Liver (tissue), 9 donors: ENCODE results near the gene ING1. TPM values are rescaled to one million over a fixed set of nuclear protein-coding genes. Genes with fewer than 3 reads are reported as not detected.

ENCODE experiments used
- DNase-seq: peaks from one replicate; pipeline ENCODE4 v3.0.0-alpha.2; 2017; ENCODE audit warnings: low spot score
- H3K27ac ChIP-seq, 2 donors: one replicate each; pipeline ENCODE4 v1.7.0; 2013; ENCODE audit warnings: inconsistent platforms in 2 of 2, low read length in 2 of 2, control low read depth in 1 of 2, low read depth in 1 of 2, mild to moderate bottlenecking in 1 of 2
- H3K27me3 ChIP-seq, 4 donors: one replicate each; pipeline versions ENCODE4 v1.6.1 to v1.7.0; 2013; ENCODE audit warnings: low read length in 3 of 4, inconsistent platforms in 1 of 4, mild to moderate bottlenecking in 1 of 4, moderate library complexity in 1 of 4; ENCODE audit not compliant: control insufficient read depth in 4 of 4, insufficient read depth in 4 of 4
- H3K36me3 ChIP-seq, 4 donors: one replicate each; pipeline versions ENCODE4 v1.6.1 to v1.7.0; 2013; ENCODE audit warnings: low read length in 3 of 4, mild to moderate bottlenecking in 3 of 4, low read depth in 1 of 4, moderate library complexity in 1 of 4; ENCODE audit not compliant: control insufficient read depth in 4 of 4, insufficient read depth in 3 of 4
- H3K4me1 ChIP-seq, 4 donors: one replicate each; pipeline versions ENCODE4 v1.6.1 to v1.7.0; 2013; ENCODE audit warnings: low read length in 3 of 4, mild to moderate bottlenecking in 3 of 4, moderate library complexity in 1 of 4; ENCODE audit not compliant: control insufficient read depth in 4 of 4, insufficient read depth in 4 of 4
- H3K4me3 ChIP-seq, 3 donors: one replicate each; pipeline versions ENCODE4 v1.6.1 to v1.7.0; 2013; ENCODE audit warnings: low read length in 3 of 3, control low read depth in 1 of 3, low read depth in 1 of 3, mild to moderate bottlenecking in 1 of 3
- H3K9ac ChIP-seq, 2 donors: one replicate each; pipeline ENCODE4 v1.7.0; 2013; ENCODE audit warnings: low read length in 2 of 2, mild to moderate bottlenecking in 2 of 2, moderate library complexity in 2 of 2, control low read depth in 1 of 2, low read depth in 1 of 2
- H3K9me3 ChIP-seq, 4 donors: one replicate each; pipeline versions ENCODE4 v1.6.1 to v1.7.0; 2013; ENCODE audit warnings: low read length in 3 of 4; ENCODE audit not compliant: control insufficient read depth in 4 of 4
- ATF3 ChIP-seq: IDR thresholded peaks from 2 replicates; pipeline ENCODE4 v1.6.1; 2016; ENCODE audit warnings: antibody characterized with exemption
- EGR1 ChIP-seq, 2 donors: IDR thresholded peaks; 2 replicates each; pipeline ENCODE4 v1.6.1; 2016 to 2018; ENCODE audit warnings: antibody characterized with exemption in 2 of 2, low read depth in 2 of 2
- FOXA1 ChIP-seq: IDR thresholded peaks from 2 replicates; pipeline ENCODE4 v1.6.1; 2016; ENCODE audit warnings: antibody characterized with exemption
- HNF4A ChIP-seq, 2 donors: conservative IDR thresholded peaks; 2 replicates each; pipeline ENCODE4 v1.6.1; 2016; ENCODE audit warnings: antibody characterized with exemption in 2 of 2, mild to moderate bottlenecking in 2 of 2
- HNF4G ChIP-seq: IDR thresholded peaks from 2 replicates; pipeline ENCODE4 v1.6.1; 2016; ENCODE audit warnings: antibody characterized with exemption
- JUND ChIP-seq, 2 donors: IDR thresholded peaks; 2 replicates each; pipeline ENCODE4 v1.6.1; 2016; ENCODE audit warnings: antibody characterized with exemption in 2 of 2
- MAX ChIP-seq: IDR thresholded peaks from 2 replicates; pipeline ENCODE4 v1.6.1; 2016; ENCODE audit warnings: antibody characterized with exemption
- REST ChIP-seq: IDR thresholded peaks from 2 replicates; pipeline ENCODE4 v1.6.1; 2016; ENCODE audit warnings: antibody characterized with exemption, mild to moderate bottlenecking
- RXRA ChIP-seq, 2 donors: IDR thresholded peaks; 2 replicates each; pipeline ENCODE4 v1.6.1; 2017 to 2018; ENCODE audit warnings: antibody characterized with exemption in 2 of 2, mild to moderate bottlenecking in 1 of 2
- SP1 ChIP-seq: IDR thresholded peaks from 2 replicates; pipeline ENCODE4 v1.6.1; 2018; ENCODE audit warnings: antibody characterized with exemption, mild to moderate bottlenecking
- TAF1 ChIP-seq: conservative IDR thresholded peaks from 2 replicates; pipeline ENCODE4 v1.6.1; 2016; ENCODE audit warnings: antibody characterized with exemption, mild to moderate bottlenecking
- YY1 ChIP-seq: IDR thresholded peaks from 2 replicates; pipeline ENCODE4 v1.6.1; 2016; ENCODE audit warnings: antibody characterized with exemption, mild to moderate bottlenecking
- ZBTB33 ChIP-seq: IDR thresholded peaks from 2 replicates; pipeline ENCODE4 v1.6.1; 2016; ENCODE audit warnings: antibody characterized with exemption
- WGBS: extraction: QIAGEN DNeasy Blood & Tissue Kit; methylation state at CpG from one replicate; pipeline ENCODE4 v1.1.7; 2013; 5-methylcytosine and 5-hydroxymethylcytosine counted together
- polyA plus RNA-seq, 2 donors: library from polyadenylated mRNA; stranded (reverse) in 1 of 2; unstranded in 1 of 2; fragments of 200-250 nt in 1 of 2; fragments of >200 nt in 1 of 2; fragmentation: Nextera tagmentation in 1 of 2; extraction: Ambion mirVana in 1 of 2; gene quantifications; one replicate each; pipeline versions ENCODE4 v1.2.1 to v1.2.3, GENCODE V29; 2013 to 2015
- total RNA-seq, 2 donors: library from RNA; depleted of rRNA; stranded (reverse); fragments of >200 nt; gene quantifications; one replicate each; pipeline ENCODE4 v1.2.3, GENCODE V29; 2014
- donor health status: healthy.
- donor health status: healthy.
- donor health status: healthy.
- donor health status: healthy.
- donor health status: healthy.

The ING1 gene
- total and polyA plus RNA-seq, 4 donors = 7.5 to 14.1 (median 9.1) TPM

- 35% methylated on average over 3 of the region's 3 CpGs for WGBS
- H3K9me3 ChIP-seq = no peaks in the 10 kb centered on the region
- H3K36me3 ChIP-seq = peaks cover 9 to 29% (median 11%) of the 10 kb centered on the region in 4 donors
- peaks cover 2 to 19% (median 12%) of the 10 kb centered on the region in 4 donors for H3K4me1 ChIP-seq
- no peak overlapping the region for H3K4me3 ChIP-seq
- no peaks in the 10 kb centered on the region for H3K27me3 ChIP-seq
- no peak for DNase-seq
- no peak overlapping the region for H3K9ac ChIP-seq
- no peak overlapping the region for H3K27ac ChIP-seq
- no peak for TF ChIP-seq JUND (IDR thresholded peaks at IDR 0.05)
- no peak for TF ChIP-seq YY1
- no peak for TF ChIP-seq SP1
- TF ChIP-seq HNF4A (conservative IDR thresholded peaks at IDR 0.05) = no peak
- TF ChIP-seq HNF4G = no peak
- TF ChIP-seq FOXA1 = no peak
- TF ChIP-seq MAX = no peak
- TF ChIP-seq ATF3 = no peak
Observed at GRCh38 chr13:110702089-110702488, 11.4 kb upstream of the ING1 start.

GRCh38 chr13:110702591-110703526, 10.6 kb upstream of the ING1 start:
- Histone ChIP-seq H3K27ac (no peak overlapping the region), H3K27me3 (no peaks in the 10 kb centered on the region), H3K4me1 (peaks cover 2 to 20% (median 12%) of the 10 kb centered on the region in 4 donors), H3K9ac (no peak overlapping the region), H3K4me3 (no peak overlapping the region), H3K9me3 (no peaks in the 10 kb centered on the region), H3K36me3 (peaks cover 9 to 28% (median 9%) of the 10 kb centered on the region in 4 donors)
- WGBS = 90% methylated on average over 15 of the region's 15 CpGs
- DNase-seq = no peak
- TF ChIP-seq REST (no peak), RXRA (IDR thresholded peaks at IDR 0.05) (no peak), ZBTB33 (no peak), EGR1 (IDR thresholded peaks at IDR 0.05; ENCODE audit: low read depth in 2 of 2) (no peak), HNF4G (no peak), MAX (no peak), HNF4A (conservative IDR thresholded peaks at IDR 0.05) (no peak), ATF3 (no peak), TAF1 (no peak)
